A549 (cell line): ENCODE results near the gene FAM3A. TPM values are rescaled to one million over a fixed set of nuclear protein-coding genes. Genes with fewer than 3 reads are reported as not detected.

Experiments used
- ATAC-seq, 2 experiments: fragments of 200-7000 bp in 1 of 2; fragments of >200 bp in 1 of 2; cut with Nextera tagmentation in 1 of 2; cut with Tn5 transposase in 1 of 2; 3 replicates each; pipeline versions ENCODE4 v1.8.0 to v1.9.1; 2018 to 2020; ENCODE audit warnings: mild to moderate bottlenecking in 1 of 2, moderate library complexity in 1 of 2
- CTCF ChIA-PET: fragments of 300-600 bp; sonication (Branson Sonifier 250); formaldehyde crosslinking; extraction: SDS; loops from one replicate; lab custom pipeline; 2021; ENCODE audit warnings: antibody characterized with exemption, inconsistent platforms; lab: Yijun Ruan, JAX
- POLR2A ChIA-PET: fragments of 350-600 bp; formaldehyde crosslinking; extraction: SDS; loops from one replicate; lab custom pipeline; 2021; ENCODE audit warnings: antibody characterized with exemption, inconsistent platforms; lab: Yijun Ruan, JAX
- DNase-seq, 2 experiments: peaks; one replicate each; pipeline versions ENCODE4 v3.0.0 to v3.0.0-alpha.2; 2011 to 2016; ENCODE audit warnings: low read depth in 1 of 2, low spot score in 1 of 2
- FAIRE-seq: peaks from 2 replicates; lab custom pipeline; 2011; peaks lifted over from hg19 to GRCh38; lab: Jason Lieb, UNC
- H3K27ac ChIP-seq, 2 experiments: fragments of >200 bp; sonication (Bioruptor Twin); formaldehyde crosslinking; 3 replicates each; pipeline ENCODE4 v1.5.1; 2016 to 2017
- H3K4me1 ChIP-seq: fragments of >200 bp; sonication (Bioruptor Twin); formaldehyde crosslinking; 3 replicates; pipeline ENCODE4 v1.6.1; 2016
- H3K4me2 ChIP-seq: fragments of >200 bp; sonication (Bioruptor Twin); formaldehyde crosslinking; 3 replicates; pipeline ENCODE4 v1.6.1; 2016
- H3K4me3 ChIP-seq: fragments of >200 bp; sonication (Bioruptor Twin); formaldehyde crosslinking; 3 replicates; pipeline ENCODE4 v1.5.1; 2016
- H3K9me3 ChIP-seq: fragments of >200 bp; sonication (Bioruptor Twin); formaldehyde crosslinking; 3 replicates; pipeline ENCODE4 v1.6.1; 2016
- BHLHE40 ChIP-seq: IDR thresholded peaks from 2 replicates; pipeline ENCODE4 v1.6.1; 2012; ENCODE audit warnings: low read depth, low read length, inconsistent platforms
- CBX2 ChIP-seq: fragments of 200-600 bp; sonication (generic); IDR thresholded peaks from 2 replicates; pipeline ENCODE4 v1.6.1; 2016; ENCODE audit warnings: low read depth, mild to moderate bottlenecking, borderline replicate concordance
- CEBPB ChIP-seq, 2 experiments: fragments of >200 bp in 1 of 2; sonication (Bioruptor Twin) in 1 of 2; formaldehyde crosslinking in 1 of 2; IDR thresholded peaks; 2 replicates each; pipeline ENCODE4 v1.6.1; 2012 to 2016
- CHD2 ChIP-seq: fragments of 150-350 bp; IDR thresholded peaks from 2 replicates; pipeline ENCODE4 v1.6.1; 2014; ENCODE audit warnings: low read length; ENCODE audit not compliant: partially characterized antibody
- CHD4 ChIP-seq: fragments of 200-600 bp; sonication (generic); IDR thresholded peaks from 2 replicates; pipeline ENCODE4 v1.6.1; 2016; ENCODE audit warnings: antibody characterized with exemption, mild to moderate bottlenecking, borderline replicate concordance
- EP300 ChIP-seq, 2 experiments: fragments of >200 bp; sonication (Bioruptor Twin); formaldehyde crosslinking; IDR thresholded peaks; 2 replicates in 1 of 2; 3 replicates in 1 of 2; pipeline ENCODE4 v1.6.1; 2016 to 2017
- FOSB ChIP-seq: fragments of 250-450 bp; sonication (Bioruptor Pico); IDR thresholded peaks from 2 replicates; pipeline ENCODE4 v1.5.0; 2020; ENCODE audit warnings: mild to moderate bottlenecking, moderate library complexity
- HDAC2 ChIP-seq: fragments of 200-600 bp; sonication (generic); IDR thresholded peaks from 2 replicates; pipeline ENCODE4 v1.6.1; 2016
- HOXB5 ChIP-seq: fragments of 250-450 bp; sonication (Bioruptor Pico); IDR thresholded peaks from 2 replicates; pipeline ENCODE4 v1.5.0; 2020; ENCODE audit warnings: mild to moderate bottlenecking, moderate library complexity
- MAFK ChIP-seq: fragments of 450-650 bp; IDR thresholded peaks from 2 replicates; pipeline ENCODE4 v1.6.1; 2014; ENCODE audit not compliant: partially characterized antibody
- MAZ ChIP-seq: fragments of 150-350 bp; IDR thresholded peaks from 2 replicates; pipeline ENCODE4 v1.6.1; 2014; ENCODE audit warnings: antibody characterized with exemption, low read depth, low read length, borderline replicate concordance
- MYC ChIP-seq: IDR thresholded peaks from 2 replicates; pipeline ENCODE4 v1.6.1; 2012; ENCODE audit warnings: mild to moderate bottlenecking, inconsistent platforms, low read length, improper control_type of control experiment, borderline replicate concordance
- NFE2L2 ChIP-seq: fragments of 150-350 bp; conservative IDR thresholded peaks from 2 replicates; pipeline ENCODE4 v1.6.1; 2014; ENCODE audit warnings: low read length
- NR3C1 ChIP-seq: fragments of >200 bp; sonication (Bioruptor Twin); formaldehyde crosslinking; IDR thresholded peaks from 3 replicates; pipeline ENCODE4 v1.6.1; 2017
- PHF8 ChIP-seq: fragments of 200-600 bp; sonication (generic); IDR thresholded peaks from 2 replicates; pipeline ENCODE4 v1.6.1; 2016; ENCODE audit warnings: low read depth, mild to moderate bottlenecking, antibody characterized with exemption, moderate library complexity, borderline replicate concordance
- POLR2AphosphoS2 ChIP-seq: conservative IDR thresholded peaks from 2 replicates; pipeline ENCODE4 v1.6.1; 2012; ENCODE audit warnings: low read length, improper control_type of control experiment, inconsistent platforms
- RCOR1 ChIP-seq: fragments of 150-350 bp; IDR thresholded peaks from 2 replicates; pipeline ENCODE4 v1.6.1; 2014; ENCODE audit warnings: antibody characterized with exemption, low read length, low read depth
- RFX5 ChIP-seq: fragments of 450-650 bp; IDR thresholded peaks from 2 replicates; pipeline ENCODE4 v1.7.1; 2014; ENCODE audit warnings: antibody characterized with exemption, mild to moderate bottlenecking, moderate library complexity
- RNF2 ChIP-seq: fragments of 200-600 bp; sonication (generic); IDR thresholded peaks from 2 replicates; pipeline ENCODE4 v1.6.1; 2016; ENCODE audit warnings: low read depth, mild to moderate bottlenecking, antibody characterized with exemption, moderate library complexity, borderline replicate concordance
- ZFP36 ChIP-seq: fragments of 450-650 bp; IDR thresholded peaks from 2 replicates; pipeline ENCODE4 v1.6.1; 2014; ENCODE audit warnings: borderline replicate concordance; ENCODE audit not compliant: partially characterized antibody
- ZNF302 ChIP-seq: fragments of 250-450 bp; sonication (Bioruptor Pico); IDR thresholded peaks from 2 replicates; pipeline ENCODE4 v1.9.0; 2021; ENCODE audit warnings: inconsistent platforms, mild to moderate bottlenecking, moderate library complexity
- WGBS: methylation state at CpG from one replicate; pipeline ENCODE4 v1.1.6; 2017; ENCODE audit errors: missing lambda C conversion rate; 5-methylcytosine and 5-hydroxymethylcytosine counted together
- polyA plus RNA-seq, 4 experiments: library from polyadenylated mRNA; depleted of rRNA in 3 of 4; stranded (reverse); fragments of >200 nt; fragmentation: RNase III in 1 of 4; extraction: RNeasy Plus Mini Kit Qiagen cat#74134 plus additional on column Dnase treatment in 1 of 4; gene quantifications; 2 replicates in 3 of 4; 3 replicates in 1 of 4; pipeline ENCODE4 v1.2.3, GENCODE V29; 2011 to 2017
- TF ChIP-seq, protein P1 (sequence below): fragments of 250-450 bp; sonication (Bioruptor Pico); IDR thresholded peaks from 2 replicates; pipeline ENCODE4 v1.5.0; 2021; ENCODE audit warnings: mild to moderate bottlenecking, moderate library complexity, borderline replicate concordance
- TF ChIP-seq, protein P2 (sequence below): fragments of >200 bp; sonication (Bioruptor Twin); formaldehyde crosslinking; IDR thresholded peaks from 3 replicates; pipeline ENCODE4 v1.5.1; 2016
- TF ChIP-seq, protein P3 (sequence below): IDR thresholded peaks from 2 replicates; pipeline ENCODE4 v1.6.1; 2012
- TF ChIP-seq, protein P4 (sequence below): fragments of 150-350 bp; IDR thresholded peaks from 2 replicates; pipeline ENCODE4 v1.6.1; 2014; ENCODE audit warnings: low read depth, mild to moderate bottlenecking, low read length
- TF ChIP-seq, protein P5 (sequence below): fragments of >200 bp; sonication (Bioruptor Twin); formaldehyde crosslinking; IDR thresholded peaks from 3 replicates; pipeline ENCODE4 v1.6.1; 2016

Gene FAM3A
- polyA plus RNA-seq, 2 of the 4 experiments (the other 2 are of a cell fraction), result 21.7 to 36.7 TPM

DNA sequence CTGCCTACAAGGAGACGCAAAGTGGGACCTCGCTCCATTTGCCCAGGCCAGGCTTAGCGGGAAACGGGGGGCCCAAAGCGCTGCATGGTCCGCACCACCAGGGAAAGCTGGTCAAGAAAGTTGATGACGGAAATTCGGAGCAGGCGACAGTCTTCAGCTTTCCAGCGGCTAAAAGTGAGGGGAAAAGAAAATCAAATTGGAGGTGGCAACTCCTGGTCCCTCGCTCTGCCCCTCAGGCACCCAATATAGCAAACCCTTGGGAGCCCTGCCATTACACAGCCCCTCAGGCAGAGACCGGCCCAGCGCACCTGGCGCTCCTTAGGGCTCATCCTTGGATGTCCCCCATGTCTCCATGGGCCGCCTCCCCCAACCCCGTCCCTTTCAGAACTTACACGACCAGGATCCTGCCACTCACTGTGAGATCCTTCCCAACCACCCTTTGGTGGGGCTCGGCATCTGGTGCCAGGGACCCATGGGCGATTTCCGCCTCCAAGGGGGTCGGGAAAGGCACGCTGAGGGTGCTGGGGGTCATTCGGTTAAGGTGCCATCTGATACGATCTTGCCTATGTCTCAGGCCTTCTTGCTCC lies 38.0 kb downstream of the FAM3A start:
- 83% methylated on average over 18 of the region's 24 CpGs for WGBS

DNA sequence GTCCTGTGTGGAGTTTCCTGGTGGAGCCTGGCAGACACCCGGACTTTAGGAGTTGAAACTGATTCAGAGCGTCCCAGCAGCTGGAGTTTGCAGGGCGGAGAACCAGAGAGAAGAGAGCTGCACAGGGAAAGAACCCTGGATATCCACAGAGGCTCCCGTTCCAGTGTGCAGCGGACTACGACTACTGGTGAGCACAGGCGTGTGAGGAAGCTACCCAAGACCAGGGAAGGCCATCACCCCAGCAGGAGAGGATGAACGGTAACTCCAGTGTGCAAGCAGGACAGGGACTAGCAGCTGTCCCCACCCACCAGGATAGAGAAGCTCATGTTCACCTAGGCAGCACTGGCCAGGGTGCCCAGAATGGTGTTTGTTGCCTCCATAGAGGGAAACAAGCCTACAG lies 39.2 kb downstream of the FAM3A start:
- ATAC-seq (no peak), FAIRE-seq (no peak), DNase-seq (no peak)
- no peak overlapping the region for H3K4me2 ChIP-seq
- TF ChIP-seq FOSB (CRISPR knock-in tag) (no peak), POLR2AphosphoS2 (no peak), CBX2 (no peak), CHD2 (no peak), HDAC2 (no peak), RCOR1 (no peak), BHLHE40 (no peak), PHF8 (no peak), RNF2 (no peak), CEBPB (IDR thresholded peaks at IDR 0.05) (no peak), NFE2L2 (no peak), MYC (no peak)
- TF ChIP-seq, protein P1, sequence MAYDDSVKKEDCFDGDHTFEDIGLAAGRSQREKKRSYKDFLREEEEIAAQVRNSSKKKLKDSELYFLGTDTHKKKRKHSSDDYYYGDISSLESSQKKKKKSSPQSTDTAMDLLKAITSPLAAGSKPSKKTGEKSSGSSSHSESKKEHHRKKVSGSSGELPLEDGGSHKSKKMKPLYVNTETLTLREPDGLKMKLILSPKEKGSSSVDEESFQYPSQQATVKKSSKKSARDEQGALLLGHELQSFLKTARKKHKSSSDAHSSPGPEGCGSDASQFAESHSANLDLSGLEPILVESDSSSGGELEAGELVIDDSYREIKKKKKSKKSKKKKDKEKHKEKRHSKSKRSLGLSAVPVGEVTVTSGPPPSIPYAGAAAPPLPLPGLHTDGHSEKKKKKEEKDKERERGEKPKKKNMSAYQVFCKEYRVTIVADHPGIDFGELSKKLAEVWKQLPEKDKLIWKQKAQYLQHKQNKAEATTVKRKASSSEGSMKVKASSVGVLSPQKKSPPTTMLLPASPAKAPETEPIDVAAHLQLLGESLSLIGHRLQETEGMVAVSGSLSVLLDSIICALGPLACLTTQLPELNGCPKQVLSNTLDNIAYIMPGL, result no peak
- TF ChIP-seq, protein P2, sequence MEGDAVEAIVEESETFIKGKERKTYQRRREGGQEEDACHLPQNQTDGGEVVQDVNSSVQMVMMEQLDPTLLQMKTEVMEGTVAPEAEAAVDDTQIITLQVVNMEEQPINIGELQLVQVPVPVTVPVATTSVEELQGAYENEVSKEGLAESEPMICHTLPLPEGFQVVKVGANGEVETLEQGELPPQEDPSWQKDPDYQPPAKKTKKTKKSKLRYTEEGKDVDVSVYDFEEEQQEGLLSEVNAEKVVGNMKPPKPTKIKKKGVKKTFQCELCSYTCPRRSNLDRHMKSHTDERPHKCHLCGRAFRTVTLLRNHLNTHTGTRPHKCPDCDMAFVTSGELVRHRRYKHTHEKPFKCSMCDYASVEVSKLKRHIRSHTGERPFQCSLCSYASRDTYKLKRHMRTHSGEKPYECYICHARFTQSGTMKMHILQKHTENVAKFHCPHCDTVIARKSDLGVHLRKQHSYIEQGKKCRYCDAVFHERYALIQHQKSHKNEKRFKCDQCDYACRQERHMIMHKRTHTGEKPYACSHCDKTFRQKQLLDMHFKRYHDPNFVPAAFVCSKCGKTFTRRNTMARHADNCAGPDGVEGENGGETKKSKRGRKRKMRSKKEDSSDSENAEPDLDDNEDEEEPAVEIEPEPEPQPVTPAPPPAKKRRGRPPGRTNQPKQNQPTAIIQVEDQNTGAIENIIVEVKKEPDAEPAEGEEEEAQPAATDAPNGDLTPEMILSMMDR, result no peak
- TF ChIP-seq, protein P3, sequence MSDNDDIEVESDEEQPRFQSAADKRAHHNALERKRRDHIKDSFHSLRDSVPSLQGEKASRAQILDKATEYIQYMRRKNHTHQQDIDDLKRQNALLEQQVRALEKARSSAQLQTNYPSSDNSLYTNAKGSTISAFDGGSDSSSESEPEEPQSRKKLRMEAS, result no peak
- H3K4me1 ChIP-seq, result peaks cover 5% of the 10 kb centered on the region; the same call in 1 of the 3 replicates
- POLR2A ChIA-PET, result interaction anchor here (1.2 kb wide), 1 partner anchor 18 kb away, joined by 3 read pairs; no protein-coding TSS in a partner anchor
- H3K9me3 ChIP-seq, result no peaks in the 10 kb centered on the region
- CTCF ChIA-PET, result interaction anchor here (1.2 to 1.9 kb wide), 3 partner anchors 10 to 22 kb away, joined by 3 to 4 read pairs (median 3); partner anchors contain the start of gene SLC10A3
- H3K27ac ChIP-seq, result no peak overlapping the region
- H3K4me3 ChIP-seq, result no peak overlapping the region
- WGBS, result 91% methylated on average over 8 of the region's 8 CpGs

More for the DNA sequence above, 38.0 kb downstream of the FAM3A start:
- peaks cover 5% of the 10 kb centered on the region; the same call in 1 of the 3 replicates for H3K4me1 ChIP-seq
- CTCF ChIA-PET, result interaction anchor here (0.7 kb wide), 1 partner anchor 28 kb away, joined by 3 read pairs; no protein-coding TSS in a partner anchor
- TF ChIP-seq PHF8, result no peak
- no peak for TF ChIP-seq MAFK
- TF ChIP-seq ZNF302, result no peak
- no peak for TF ChIP-seq CHD4
- TF ChIP-seq EP300 (IDR thresholded peaks at IDR 0.05), result no peak
- TF ChIP-seq CEBPB (IDR thresholded peaks at IDR 0.05), result no peak
- no peak for TF ChIP-seq NR3C1
- TF ChIP-seq HOXB5 (CRISPR knock-in tag), result no peak
- TF ChIP-seq MAZ, result no peak
- no peak for TF ChIP-seq HDAC2
- TF ChIP-seq RNF2, result no peak
- TF ChIP-seq, protein P4, sequence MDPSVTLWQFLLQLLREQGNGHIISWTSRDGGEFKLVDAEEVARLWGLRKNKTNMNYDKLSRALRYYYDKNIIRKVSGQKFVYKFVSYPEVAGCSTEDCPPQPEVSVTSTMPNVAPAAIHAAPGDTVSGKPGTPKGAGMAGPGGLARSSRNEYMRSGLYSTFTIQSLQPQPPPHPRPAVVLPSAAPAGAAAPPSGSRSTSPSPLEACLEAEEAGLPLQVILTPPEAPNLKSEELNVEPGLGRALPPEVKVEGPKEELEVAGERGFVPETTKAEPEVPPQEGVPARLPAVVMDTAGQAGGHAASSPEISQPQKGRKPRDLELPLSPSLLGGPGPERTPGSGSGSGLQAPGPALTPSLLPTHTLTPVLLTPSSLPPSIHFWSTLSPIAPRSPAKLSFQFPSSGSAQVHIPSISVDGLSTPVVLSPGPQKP, result no peak
- TF ChIP-seq, protein P5, sequence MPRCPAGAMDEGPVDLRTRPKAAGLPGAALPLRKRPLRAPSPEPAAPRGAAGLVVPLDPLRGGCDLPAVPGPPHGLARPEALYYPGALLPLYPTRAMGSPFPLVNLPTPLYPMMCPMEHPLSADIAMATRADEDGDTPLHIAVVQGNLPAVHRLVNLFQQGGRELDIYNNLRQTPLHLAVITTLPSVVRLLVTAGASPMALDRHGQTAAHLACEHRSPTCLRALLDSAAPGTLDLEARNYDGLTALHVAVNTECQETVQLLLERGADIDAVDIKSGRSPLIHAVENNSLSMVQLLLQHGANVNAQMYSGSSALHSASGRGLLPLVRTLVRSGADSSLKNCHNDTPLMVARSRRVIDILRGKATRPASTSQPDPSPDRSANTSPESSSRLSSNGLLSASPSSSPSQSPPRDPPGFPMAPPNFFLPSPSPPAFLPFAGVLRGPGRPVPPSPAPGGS, result no peak
- TF ChIP-seq RFX5, result no peak
- no peak for TF ChIP-seq MYC
- no peak for TF ChIP-seq ZFP36
- no peak for TF ChIP-seq NFE2L2
- peak overlapping the region; percentile 71 to 91 for H3K27ac ChIP-seq
- DNase-seq, result no peak
- ATAC-seq, result no peak
- H3K4me3 ChIP-seq, result peak overlapping the region; percentile 83
- peak overlapping the region; percentile 97 for H3K4me2 ChIP-seq
- H3K9me3 ChIP-seq, result no peaks in the 10 kb centered on the region
- POLR2A ChIA-PET, result interaction anchor here (0.5 to 1.3 kb wide), 3 partner anchors 12 to 761 kb away, joined by 3 to 8 read pairs (median 4); partner anchors contain the start of gene SLC10A3
- no peak for FAIRE-seq
